GM12865 (cell line): ENCODE data around the gene KLHL18.

Source experiments
- DNase-seq: peaks from one replicate; pipeline ENCODE4 v3.0.0; 2010; ENCODE audit warnings: low read depth
- H3K4me3 ChIP-seq: 2 replicates; pipeline ENCODE4 v1.5.1; 2011; ENCODE audit warnings: mild to moderate bottlenecking, low read depth, low read length, control low read depth
- CTCF ChIP-seq: IDR thresholded peaks from 2 replicates; pipeline ENCODE4 v1.5.1; 2011; ENCODE audit warnings: low read length, control low read depth, low read depth, inconsistent platforms; ENCODE audit not compliant: insufficient read depth; ENCODE audit errors: missing control alignments

Gene KLHL18

GRCh38 chr3:47273564-47273963 lies 9.2 kb upstream of the KLHL18 start:
- DNase-seq = no peak
- TF ChIP-seq CTCF = no peak
- H3K4me3 ChIP-seq = no peak overlapping the region

- TF ChIP-seq CTCF = no peak
- no peak for DNase-seq
- no peak overlapping the region for H3K4me3 ChIP-seq
Measured at GRCh38 chr3:47274652-47275051, 8.1 kb upstream of the KLHL18 start.

GRCh38 chr3:47276558-47276957 lies 6.2 kb upstream of the KLHL18 start:
- no peak for DNase-seq
- TF ChIP-seq CTCF = no peak
- H3K4me3 ChIP-seq = no peak overlapping the region

- no peak for TF ChIP-seq CTCF
- no peak overlapping the region for H3K4me3 ChIP-seq
- no peak for DNase-seq
Measured at GRCh38 chr3:47280519-47280918, 2.2 kb upstream of the KLHL18 start.

- H3K4me3 ChIP-seq = peak overlapping the region; percentile 63
- DNase-seq = peak; percentile 45
- TF ChIP-seq CTCF = no peak
Measured at GRCh38 chr3:47283193-47283537, 421 bp downstream of the KLHL18 start.

GRCh38 chr3:47283591-47284364 lies 1.0 kb downstream of the KLHL18 start:
- H3K4me3 ChIP-seq = peak overlapping the region; percentile 63
- TF ChIP-seq CTCF = no peak
- peak; percentile 56 for DNase-seq

- no peak overlapping the region for H3K4me3 ChIP-seq
- no peak for DNase-seq
- no peak for TF ChIP-seq CTCF
Measured at GRCh38 chr3:47288966-47289910, 6.5 kb downstream of the KLHL18 start.
